Panc1 (cell line): Measurements from ENCODE around the gene RAP2A. TPM values are rescaled to one million over a fixed set of nuclear protein-coding genes. Genes with fewer than 3 reads are reported as not detected.

Experiments
- ATAC-seq: fragments of 200-7000 bp; cut with Tn5 transposase; 2 replicates; pipeline ENCODE4 v1.9.1; 2020; ENCODE audit warnings: mild to moderate bottlenecking, moderate library complexity
- BruUV-seq: library from RNA; stranded (reverse); fragments of 400-500 nt; replicated peaks from 2 replicates; lab custom pipeline; 2021; lab: Mats Ljungman, UMichigan
- CTCF ChIA-PET: fragments of 300-600 bp; sonication (Branson Sonifier 250); formaldehyde crosslinking; loops from one replicate; lab custom pipeline; 2022; ENCODE audit warnings: antibody characterized with exemption; lab: Charles Lee
- POLR2A ChIA-PET: fragments of 300-600 bp; sonication (Branson Sonifier 250); formaldehyde crosslinking; loops from one replicate; lab custom pipeline; 2022; ENCODE audit warnings: antibody characterized with exemption; lab: Charles Lee
- DNase-seq: peaks from one replicate; pipeline ENCODE4 v3.0.0-alpha.2; 2010; ENCODE audit warnings: low read depth, low spot score
- H3K27ac ChIP-seq: 2 replicates; pipeline ENCODE4 v1.5.1; 2011; ENCODE audit warnings: mild to moderate bottlenecking, low read length, inconsistent platforms
- H3K27me3 ChIP-seq: fragments of 200-500 bp; sonication (Bioruptor generic); 2 replicates; pipeline ENCODE4 v1.6.0; 2014; ENCODE audit warnings: low read length, inconsistent platforms; ENCODE audit not compliant: control insufficient read depth, insufficient read depth
- H3K36me3 ChIP-seq: fragments of 200-500 bp; sonication (Bioruptor generic); 2 replicates; pipeline ENCODE4 v1.5.1; 2014; ENCODE audit warnings: inconsistent platforms, mild to moderate bottlenecking, low read length, moderate library complexity; ENCODE audit not compliant: control insufficient read depth, insufficient read depth
- H3K4me1 ChIP-seq: 2 replicates; pipeline ENCODE4 v1.5.1; 2011; ENCODE audit warnings: inconsistent platforms, mild to moderate bottlenecking, low read length, moderate library complexity; ENCODE audit not compliant: control insufficient read depth, insufficient read depth
- H3K4me3 ChIP-seq, 2 experiments: 2 replicates each; pipeline ENCODE4 v1.5.1; 2011 to 2012; ENCODE audit warnings: low read depth in 2 of 2, low read length in 2 of 2, mild to moderate bottlenecking in 2 of 2, inconsistent platforms in 1 of 2, moderate library complexity in 1 of 2
- H3K9me3 ChIP-seq: fragments of 200-500 bp; sonication (Bioruptor generic); 2 replicates; pipeline ENCODE4 v1.5.1; 2014; ENCODE audit warnings: low read depth, mild to moderate bottlenecking, inconsistent platforms, low read length, moderate library complexity; ENCODE audit not compliant: control insufficient read depth, insufficient read depth
- CTCF ChIP-seq: fragments of 450-650 bp; IDR thresholded peaks from 2 replicates; pipeline ENCODE4 v1.5.1; 2017; ENCODE audit warnings: mild to moderate bottlenecking
- POLR2AphosphoS5 ChIP-seq: IDR thresholded peaks from 2 replicates; pipeline ENCODE4 v1.6.1; 2012; ENCODE audit warnings: mild to moderate bottlenecking, low read depth, low read length, moderate library complexity
- REST ChIP-seq, 2 experiments: IDR thresholded peaks; 2 replicates each; pipeline ENCODE4 v1.6.1; 2011 to 2012; ENCODE audit warnings: low read depth in 2 of 2, control low read depth in 1 of 2, low read length in 1 of 2, mild to moderate bottlenecking in 1 of 2, moderate library complexity in 1 of 2; ENCODE audit not compliant: insufficient read depth in 1 of 2
- SIN3A ChIP-seq: IDR thresholded peaks from 2 replicates; pipeline ENCODE4 v1.6.1; 2012; ENCODE audit warnings: low read depth, mild to moderate bottlenecking, low read length, moderate library complexity, borderline replicate concordance; ENCODE audit not compliant: insufficient read depth
- TCF7L2 ChIP-seq: IDR thresholded peaks from 2 replicates; pipeline ENCODE4 v1.6.1; 2011; ENCODE audit warnings: mild to moderate bottlenecking, low read depth, low read length, inconsistent platforms
- in situ Hi-C: cut with HindIII; loops from 2 replicates; pipeline ENCODE4 v1.10.0; 2016; ENCODE audit warnings: low sequenced_read_pairs, low pct_unique_long_range_greater_than_20kb
- intact Hi-C: fragments of 100-400 bp; cut with micrococcal nuclease; formaldehyde crosslinking; loops from one replicate; pipeline ENCODE4 v1.10.0; 2022; ENCODE audit not compliant: unreplicated experiment
- total RNA-seq: library from RNA; stranded (reverse); gene quantifications from one replicate; pipeline ENCODE4 v1.2.1, GENCODE V29; 2021; ENCODE audit not compliant: unreplicated experiment

Gene RAP2A
- total RNA-seq, 1 experiment from 2014 or later, result 44.3 TPM

GRCh38 chr13:97477844-97478243, 43.9 kb downstream of the RAP2A start:
- ChIA-PET POLR2A (interaction anchor here (0.7 kb wide), 1 partner anchor 45 kb away, joined by 9 read pairs; no protein-coding TSS in a partner anchor), CTCF (no interaction called here)
- Histone ChIP-seq H3K4me3 (no peak overlapping the region), H3K36me3 (no peaks in the 10 kb centered on the region; the same call in 1 of the 2 replicates), H3K27ac (no peak overlapping the region), H3K4me1 (no peaks in the 10 kb centered on the region), H3K27me3 (no peaks in the 10 kb centered on the region), H3K9me3 (no peaks in the 10 kb centered on the region)
- ATAC-seq, result no peak
- in situ Hi-C loops, result no loop called here
- no peak for TF ChIP-seq CTCF
- BruUV-seq, result no TSS peak
- intact Hi-C loops, result no loop called here
- DNase-seq, result no peak

- BruUV-seq, result no TSS peak
- H3K36me3 ChIP-seq, result no peaks in the 10 kb centered on the region; the same call in 1 of the 2 replicates
- ATAC-seq (no peak), DNase-seq (no peak)
- TF ChIP-seq TCF7L2 (no peak), SIN3A (no peak), CTCF (no peak), REST (IDR thresholded peaks at IDR 0.05; ENCODE audit: insufficient read depth in 1 of 2, low read depth in 2 of 2, low read length in 1 of 2) (no peak), POLR2AphosphoS5 (no peak)
- H3K9me3 ChIP-seq, result no peaks in the 10 kb centered on the region
- H3K27me3 ChIP-seq, result no peaks in the 10 kb centered on the region
- intact Hi-C loops (no loop called here), in situ Hi-C loops (no loop called here)
- CTCF ChIA-PET, result no interaction called here
- H3K4me3 ChIP-seq, result no peak overlapping the region
- no peak overlapping the region for H3K27ac ChIP-seq
- POLR2A ChIA-PET, result no interaction called here
- H3K4me1 ChIP-seq, result no peaks in the 10 kb centered on the region
Observed at GRCh38 chr13:97478247-97478646, 44.3 kb downstream of the RAP2A start.
